ENCODE data around the gene VEPH1. TPM values are rescaled to one million over a fixed set of nuclear protein-coding genes. Genes with fewer than 3 reads are reported as not detected.

Gene VEPH1
- total RNA-seq, 1 donor from 2014 or later = not detected

- intact Hi-C loops (cut with micrococcal nuclease) = no loop called here
Observed at GRCh38 chr3:157479464-157480243, 23.6 kb downstream of the VEPH1 start.

GRCh38 chr3:157477441-157477840 is 25.8 kb downstream of the VEPH1 start:
- intact Hi-C loops (cut with micrococcal nuclease) = no loop called here

GRCh38 chr3:157475921-157476414 is 27.2 kb downstream of the VEPH1 start:
- intact Hi-C loops (cut with micrococcal nuclease) = no loop called here

- intact Hi-C loops (cut with micrococcal nuclease) = no loop called here
Observed at GRCh38 chr3:157472648-157473047, 30.6 kb downstream of the VEPH1 start.

- intact Hi-C loops (cut with micrococcal nuclease) = no loop called here
Observed at GRCh38 chr3:157471064-157471463, 32.2 kb downstream of the VEPH1 start.

GRCh38 chr3:157469561-157470294 is 33.5 kb downstream of the VEPH1 start:
- intact Hi-C loops (cut with micrococcal nuclease) = no loop called here

- intact Hi-C loops (cut with micrococcal nuclease) = no loop called here
Observed at GRCh38 chr3:157467200-157467599, 36.0 kb downstream of the VEPH1 start.

- intact Hi-C loops (cut with micrococcal nuclease) = no loop called here
Observed at GRCh38 chr3:157465741-157466140, 37.5 kb downstream of the VEPH1 start.

GRCh38 chr3:157464321-157464720 is 38.9 kb downstream of the VEPH1 start:
- intact Hi-C loops (cut with micrococcal nuclease) = no loop called here

- intact Hi-C loops (cut with micrococcal nuclease) = no loop called here
Observed at GRCh38 chr3:157463816-157464215, 39.4 kb downstream of the VEPH1 start.

GRCh38 chr3:157460253-157460652 is 43.0 kb downstream of the VEPH1 start:
- intact Hi-C loops (cut with micrococcal nuclease) = no loop called here

GRCh38 chr3:157459706-157460105 is 43.5 kb downstream of the VEPH1 start:
- intact Hi-C loops (cut with micrococcal nuclease) = no loop called here

GRCh38 chr3:157453824-157454223 is 49.4 kb downstream of the VEPH1 start:
- intact Hi-C loops (cut with micrococcal nuclease) = no loop called here

- intact Hi-C loops (cut with micrococcal nuclease) = no loop called here
Observed at GRCh38 chr3:157452097-157452496, 51.1 kb downstream of the VEPH1 start.

GRCh38 chr3:157447026-157447694 is 56.1 kb downstream of the VEPH1 start:
- intact Hi-C loops (cut with micrococcal nuclease) = no loop called here

- intact Hi-C loops (cut with micrococcal nuclease) = no loop called here
Observed at GRCh38 chr3:157445857-157446256, 57.4 kb downstream of the VEPH1 start.

GRCh38 chr3:157444797-157445184 is 58.4 kb downstream of the VEPH1 start:
- intact Hi-C loops (cut with micrococcal nuclease) = no loop called here

GRCh38 chr3:157443905-157444796 is 59.1 kb downstream of the VEPH1 start:
- intact Hi-C loops (cut with micrococcal nuclease) = no loop called here

- intact Hi-C loops (cut with micrococcal nuclease) = no loop called here
Observed at GRCh38 chr3:157442729-157443128, 60.5 kb downstream of the VEPH1 start.

- intact Hi-C loops (cut with micrococcal nuclease) = no loop called here
Observed at GRCh38 chr3:157441102-157441624, 62.1 kb downstream of the VEPH1 start.

All from T-helper 2 cell treated with Interferon-gamma antibody and Interleukin-4, amounts not matched to agents 100 ng/mL and 5 ng/mL, for 36 hours (primary cell).